Endothelial cell (in vitro differentiated cells): ENCODE measurements around the gene MMEL1. TPM values are rescaled to one million over a fixed set of nuclear protein-coding genes. Genes with fewer than 3 reads are reported as not detected.

Experiments used
- DNase-seq: peaks from one replicate; pipeline ENCODE4 v3.0.0; 2021; ENCODE audit warnings: low spot score
- H3K27ac Mint-ChIP-seq: one replicate; pipeline ENCODE4 v1.8.0; 2021; ENCODE audit warnings: mixed read lengths, inconsistent platforms; ENCODE audit not compliant: unreplicated experiment
- H3K27me3 Mint-ChIP-seq: one replicate; pipeline ENCODE4 v1.8.0; 2021; ENCODE audit warnings: mild to moderate bottlenecking, moderate library complexity, mixed read lengths, inconsistent platforms; ENCODE audit not compliant: unreplicated experiment
- H3K36me3 Mint-ChIP-seq: one replicate; pipeline ENCODE4 v1.8.0; 2021; ENCODE audit warnings: mild to moderate bottlenecking, low read depth, mixed read lengths, inconsistent platforms; ENCODE audit not compliant: unreplicated experiment
- H3K4me1 Mint-ChIP-seq: one replicate; pipeline ENCODE4 v1.8.0; 2021; ENCODE audit warnings: mild to moderate bottlenecking, mixed read lengths, inconsistent platforms; ENCODE audit not compliant: unreplicated experiment
- H3K4me3 Mint-ChIP-seq: one replicate; pipeline ENCODE4 v1.8.0; 2021; ENCODE audit warnings: mild to moderate bottlenecking, mixed read lengths, inconsistent platforms; ENCODE audit not compliant: unreplicated experiment
- H3K9me3 Mint-ChIP-seq: one replicate; pipeline ENCODE4 v1.8.0; 2021; ENCODE audit warnings: mixed read lengths, inconsistent platforms; ENCODE audit not compliant: unreplicated experiment
- CTCF ChIP-seq: fragments of 200-600 bp; sonication (generic); IDR thresholded peaks from one replicate; pipeline ENCODE4 v1.5.0; 2021; ENCODE audit warnings: antibody characterized with exemption; ENCODE audit not compliant: unreplicated experiment
- total RNA-seq: library from RNA; stranded (reverse); fragmentation: NEBNext Ultra II Directional; extraction: Animal tissue kit (Norgen Biotek cat#: 25700); gene quantifications from one replicate; pipeline ENCODE4 v1.2.1, GENCODE V29; 2021; ENCODE audit not compliant: unreplicated experiment

The MMEL1 gene
- total RNA-seq, 1 donor from 2014 or later = not detected

GRCh38 chr1:2561898-2562895, 70.6 kb downstream of the MMEL1 start:
- Mint-ChIP-seq H3K4me3 (no peak overlapping the region), H3K4me1 (no peaks in the 10 kb centered on the region), H3K27ac (no peak overlapping the region), H3K9me3 (no peaks in the 10 kb centered on the region), H3K27me3 (peaks cover 8% of the 10 kb centered on the region), H3K36me3 (no peaks in the 10 kb centered on the region)
- TF ChIP-seq CTCF = no peak
- no peak for DNase-seq

- Mint-ChIP-seq H3K4me1 (no peaks in the 10 kb centered on the region), H3K4me3 (no peak overlapping the region), H3K9me3 (no peaks in the 10 kb centered on the region), H3K27ac (no peak overlapping the region), H3K36me3 (no peaks in the 10 kb centered on the region), H3K27me3 (peaks cover 11% of the 10 kb centered on the region)
- no peak for DNase-seq
- TF ChIP-seq CTCF = no peak
These were observed 71.4 kb downstream of the MMEL1 start for GRCh38 chr1:2561446-2561845.

GRCh38 chr1:2560299-2561073, 72.3 kb downstream of the MMEL1 start:
- Mint-ChIP-seq H3K4me1 (no peaks in the 10 kb centered on the region), H3K27ac (no peak overlapping the region), H3K4me3 (no peak overlapping the region), H3K36me3 (no peaks in the 10 kb centered on the region), H3K9me3 (no peaks in the 10 kb centered on the region), H3K27me3 (peaks cover 10% of the 10 kb centered on the region)
- TF ChIP-seq CTCF = no peak
- no peak for DNase-seq

- Mint-ChIP-seq H3K36me3 (no peaks in the 10 kb centered on the region), H3K4me3 (no peak overlapping the region), H3K27ac (no peak overlapping the region), H3K4me1 (no peaks in the 10 kb centered on the region), H3K9me3 (no peaks in the 10 kb centered on the region), H3K27me3 (peaks cover 7% of the 10 kb centered on the region)
- DNase-seq = no peak
- no peak for TF ChIP-seq CTCF
These were observed 73.1 kb downstream of the MMEL1 start for GRCh38 chr1:2559509-2560298.
